Caco-2 (cell line): Measurements from ENCODE around the gene CRISPLD2. TPM values are rescaled to one million over a fixed set of nuclear protein-coding genes. Genes with fewer than 3 reads are reported as not detected.

ENCODE experiments used
- BruUV-seq: library from RNA; stranded (reverse); fragments of 400-500 nt; replicated peaks from 2 replicates; lab custom pipeline; 2021; lab: Mats Ljungman, UMichigan
- CTCF ChIA-PET: fragments of 300-600 bp; sonication (Branson Sonifier 250); formaldehyde crosslinking; loops from one replicate; lab custom pipeline; 2022; ENCODE audit warnings: antibody characterized with exemption; lab: Charles Lee
- POLR2A ChIA-PET: fragments of 300-600 bp; sonication (Branson Sonifier 250); formaldehyde crosslinking; loops from one replicate; lab custom pipeline; 2022; ENCODE audit warnings: antibody characterized with exemption; lab: Charles Lee
- DNase-seq, 2 experiments: peaks; one replicate each; pipeline versions ENCODE4 v3.0.0 to v3.0.0-alpha.2; 2020 to 2022
- H3K27me3 ChIP-seq: replicated peaks from 2 replicates; pipeline ENCODE4 v1.6.0; 2011; ENCODE audit warnings: low read length; ENCODE audit not compliant: control insufficient read depth, insufficient read depth
- H3K36me3 ChIP-seq: 2 replicates; pipeline ENCODE4 v1.5.1; 2011; ENCODE audit warnings: low read length; ENCODE audit not compliant: control insufficient read depth, insufficient read depth
- H3K4me1 ChIP-seq: fragments of 250-450 bp; sonication (Bioruptor Pico); 2 replicates; pipeline ENCODE4 v1.5.1; 2020; ENCODE audit warnings: mild to moderate bottlenecking
- H3K4me3 ChIP-seq: 2 replicates; pipeline ENCODE4 v1.5.1; 2011; ENCODE audit warnings: low read depth, mild to moderate bottlenecking, control low read depth, low read length
- H3K9me3 ChIP-seq: fragments of 250-450 bp; sonication (Bioruptor Pico); 2 replicates; pipeline ENCODE4 v1.5.1; 2020; ENCODE audit warnings: mild to moderate bottlenecking, moderate library complexity
- H3K27ac Mint-ChIP-seq: one replicate; pipeline ENCODE4 v1.8.0; 2022; ENCODE audit warnings: mixed read lengths; ENCODE audit not compliant: unreplicated experiment
- H3K27me3 Mint-ChIP-seq: one replicate; pipeline ENCODE4 v1.8.0; 2022; ENCODE audit warnings: mixed read lengths; ENCODE audit not compliant: insufficient read depth, unreplicated experiment
- H3K36me3 Mint-ChIP-seq: one replicate; pipeline ENCODE4 v1.8.0; 2022; ENCODE audit warnings: mild to moderate bottlenecking, mixed read lengths; ENCODE audit not compliant: insufficient read depth, unreplicated experiment
- H3K4me1 Mint-ChIP-seq: one replicate; pipeline ENCODE4 v1.8.0; 2022; ENCODE audit warnings: low read depth, mixed read lengths; ENCODE audit not compliant: unreplicated experiment
- H3K4me3 Mint-ChIP-seq: one replicate; pipeline ENCODE4 v1.8.0; 2022; ENCODE audit warnings: mild to moderate bottlenecking, moderate library complexity, mixed read lengths; ENCODE audit not compliant: unreplicated experiment
- H3K9me3 Mint-ChIP-seq: one replicate; pipeline ENCODE4 v1.8.0; 2022; ENCODE audit warnings: mixed read lengths; ENCODE audit not compliant: unreplicated experiment
- intact Hi-C: fragments of 100-400 bp; cut with micrococcal nuclease; formaldehyde crosslinking; loops from one replicate; pipeline ENCODE4 v1.10.0; 2022; ENCODE audit not compliant: unreplicated experiment
- total RNA-seq: library from RNA; stranded (reverse); gene quantifications from 2 replicates; pipeline ENCODE4 v1.2.3, GENCODE V29; 2022
- TF ChIP-seq, protein P1 (sequence below), 2 experiments: fragments of 200-600 bp in 1 of 2; IDR thresholded peaks; 1 replicate in 1 of 2; 2 replicates in 1 of 2; pipeline versions ENCODE4 v1.5.1 to v1.8.0; 2011 to 2022; ENCODE audit warnings: antibody characterized with exemption in 1 of 2, control low read depth in 1 of 2, inconsistent platforms in 1 of 2, low read depth in 1 of 2, low read length in 1 of 2, mild to moderate bottlenecking in 1 of 2, moderate library complexity in 1 of 2; ENCODE audit not compliant: insufficient read depth in 1 of 2, severe bottlenecking in 1 of 2, unreplicated experiment in 1 of 2

The CRISPLD2 gene
- total RNA-seq, 1 experiment from 2014 or later, result 4.0 TPM

DNA sequence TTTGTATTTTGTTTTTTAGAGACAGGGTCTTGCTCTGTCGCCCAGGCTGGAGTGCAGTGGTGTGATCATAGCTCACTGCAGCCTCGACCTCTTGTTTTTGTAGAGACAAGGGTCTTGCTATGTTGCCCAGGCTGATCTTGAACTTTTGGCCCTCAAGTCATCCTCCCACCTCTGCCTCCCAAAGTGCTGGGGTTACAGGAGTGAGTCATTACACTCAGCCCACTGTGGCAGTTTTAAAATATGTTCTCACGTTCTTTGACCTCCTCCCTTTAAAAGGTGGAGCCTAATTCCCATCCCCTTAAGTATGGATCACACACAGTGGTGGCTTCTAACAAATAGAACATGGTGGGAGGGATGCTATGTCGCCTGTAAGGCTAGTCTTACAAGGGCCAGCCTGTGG, 123.8 kb downstream of the CRISPLD2 start:
- POLR2A ChIA-PET, result no interaction called here
- Histone ChIP-seq H3K4me1 (peaks cover 9% of the 10 kb centered on the region), H3K27me3 (no peaks in the 10 kb centered on the region), H3K4me3 (no peak overlapping the region), H3K36me3 (no peaks in the 10 kb centered on the region), H3K9me3 (no peaks in the 10 kb centered on the region)
- intact Hi-C loops, result no loop called here
- Mint-ChIP-seq H3K4me1 (no peaks in the 10 kb centered on the region), H3K4me3 (no peak overlapping the region), H3K9me3 (no peaks in the 10 kb centered on the region), H3K27ac (no peak overlapping the region), H3K36me3 (no peaks in the 10 kb centered on the region), H3K27me3 (no peaks in the 10 kb centered on the region)
- TF ChIP-seq, protein P1, sequence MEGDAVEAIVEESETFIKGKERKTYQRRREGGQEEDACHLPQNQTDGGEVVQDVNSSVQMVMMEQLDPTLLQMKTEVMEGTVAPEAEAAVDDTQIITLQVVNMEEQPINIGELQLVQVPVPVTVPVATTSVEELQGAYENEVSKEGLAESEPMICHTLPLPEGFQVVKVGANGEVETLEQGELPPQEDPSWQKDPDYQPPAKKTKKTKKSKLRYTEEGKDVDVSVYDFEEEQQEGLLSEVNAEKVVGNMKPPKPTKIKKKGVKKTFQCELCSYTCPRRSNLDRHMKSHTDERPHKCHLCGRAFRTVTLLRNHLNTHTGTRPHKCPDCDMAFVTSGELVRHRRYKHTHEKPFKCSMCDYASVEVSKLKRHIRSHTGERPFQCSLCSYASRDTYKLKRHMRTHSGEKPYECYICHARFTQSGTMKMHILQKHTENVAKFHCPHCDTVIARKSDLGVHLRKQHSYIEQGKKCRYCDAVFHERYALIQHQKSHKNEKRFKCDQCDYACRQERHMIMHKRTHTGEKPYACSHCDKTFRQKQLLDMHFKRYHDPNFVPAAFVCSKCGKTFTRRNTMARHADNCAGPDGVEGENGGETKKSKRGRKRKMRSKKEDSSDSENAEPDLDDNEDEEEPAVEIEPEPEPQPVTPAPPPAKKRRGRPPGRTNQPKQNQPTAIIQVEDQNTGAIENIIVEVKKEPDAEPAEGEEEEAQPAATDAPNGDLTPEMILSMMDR (IDR thresholded peaks at IDR 0.05; ENCODE audit: insufficient read depth in 1 of 2, low read depth in 1 of 2, low read length in 1 of 2, severe bottlenecking in 1 of 2, unreplicated experiment in 1 of 2), result no peak
- CTCF ChIA-PET, result no interaction called here
- BruUV-seq, result no TSS peak
- DNase-seq, result no peak

DNA sequence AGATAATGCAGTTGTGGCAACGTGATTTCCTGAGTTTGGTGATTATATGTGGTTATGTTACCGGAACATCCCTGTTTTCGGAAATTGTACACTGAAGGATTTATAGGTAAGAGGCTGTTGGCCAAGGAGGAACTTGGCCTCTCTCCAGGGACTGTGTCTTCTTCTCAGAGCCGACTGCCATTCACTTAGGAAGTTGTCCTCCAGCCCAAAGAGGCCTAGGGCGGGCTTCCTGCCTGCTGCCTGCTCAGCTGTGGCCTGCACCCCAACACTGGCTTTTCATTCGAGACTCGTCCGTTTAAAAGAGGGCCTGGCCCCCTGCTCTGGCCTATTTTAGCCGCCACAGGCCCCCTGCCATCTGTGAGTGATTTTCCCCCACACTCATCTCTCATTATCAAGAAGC, 127.2 kb downstream of the CRISPLD2 start:
- intact Hi-C loops, result no loop called here
- no peak for DNase-seq
- Mint-ChIP-seq H3K4me1 (no peaks in the 10 kb centered on the region), H3K27ac (no peak overlapping the region), H3K9me3 (no peaks in the 10 kb centered on the region), H3K27me3 (no peaks in the 10 kb centered on the region), H3K4me3 (no peak overlapping the region), H3K36me3 (no peaks in the 10 kb centered on the region)
- H3K27me3 ChIP-seq, result no peaks in the 10 kb centered on the region
- H3K36me3 ChIP-seq, result no peaks in the 10 kb centered on the region
- ChIA-PET POLR2A (no interaction called here), CTCF (interaction anchor here (1.1 kb wide), 1 partner anchor 275 kb away, joined by 4 read pairs; no protein-coding TSS in a partner anchor)
- TF ChIP-seq, protein P1 (IDR thresholded peaks at IDR 0.05; ENCODE audit: insufficient read depth in 1 of 2, low read depth in 1 of 2, low read length in 1 of 2, severe bottlenecking in 1 of 2, unreplicated experiment in 1 of 2), result no peak
- H3K4me1 ChIP-seq, result peaks cover 21% of the 10 kb centered on the region
- BruUV-seq, result no TSS peak
- H3K4me3 ChIP-seq, result no peak overlapping the region
- no peaks in the 10 kb centered on the region for H3K9me3 ChIP-seq

DNA sequence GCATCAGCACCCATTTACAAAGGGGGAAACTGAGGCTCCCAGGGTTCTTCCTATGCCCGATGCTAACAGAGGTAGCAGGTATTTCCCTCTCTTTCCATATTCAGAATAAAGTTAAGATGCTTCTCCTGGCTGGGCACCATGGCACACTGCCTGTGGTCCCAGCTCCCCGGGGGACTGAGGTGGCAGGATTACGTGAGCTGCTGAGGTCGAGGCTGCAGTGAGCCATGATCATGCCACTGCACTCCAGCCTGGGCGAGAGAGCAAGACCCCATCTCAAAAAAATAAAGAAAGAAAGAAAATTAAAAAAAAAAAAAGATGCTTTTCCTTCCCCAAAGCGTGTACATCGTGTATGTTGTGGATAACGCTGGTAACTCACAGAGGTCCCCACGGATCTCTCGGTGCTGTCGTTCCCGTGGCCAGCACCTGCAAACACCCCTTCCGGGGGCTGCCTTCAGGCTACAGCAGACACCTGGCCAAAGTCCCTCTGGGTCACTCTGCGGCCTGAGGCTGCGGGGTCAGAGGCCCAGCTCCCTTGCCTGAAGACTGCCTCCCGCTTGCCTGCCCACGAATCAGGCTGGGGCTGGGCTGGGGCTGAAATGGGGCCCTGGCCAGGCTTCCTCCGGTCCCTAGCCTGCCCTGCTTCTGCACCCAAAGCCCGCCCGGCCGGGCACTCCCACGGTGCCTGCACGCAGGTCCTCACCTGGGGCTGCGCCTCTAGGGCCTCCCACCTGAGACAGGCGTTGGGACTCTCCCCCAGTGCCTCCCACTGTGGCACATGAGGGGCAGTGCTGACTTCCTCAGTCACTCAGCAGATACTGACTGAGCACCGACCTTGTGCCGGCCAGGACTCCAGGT, 128.4 kb downstream of the CRISPLD2 start:
- CTCF ChIA-PET, result interaction anchor here (0.6 to 0.7 kb wide), 2 partner anchors 41 to 113 kb away, joined by 3 to 5 read pairs; no protein-coding TSS in a partner anchor

More for the DNA sequence above, 128.4 kb downstream of the CRISPLD2 start:
- intact Hi-C loops, result loop anchor here (2.0 kb wide), 1 partner anchor 325 kb away; no protein-coding TSS in a partner anchor
- BruUV-seq, result no TSS peak
- Mint-ChIP-seq H3K27me3 (no peaks in the 10 kb centered on the region), H3K27ac (no peak overlapping the region), H3K4me1 (no peaks in the 10 kb centered on the region), H3K9me3 (no peaks in the 10 kb centered on the region), H3K36me3 (no peaks in the 10 kb centered on the region), H3K4me3 (no peak overlapping the region)
- Histone ChIP-seq H3K36me3 (no peaks in the 10 kb centered on the region), H3K27me3 (no peaks in the 10 kb centered on the region), H3K9me3 (no peaks in the 10 kb centered on the region), H3K4me3 (no peak overlapping the region), H3K4me1 (peaks cover 31% of the 10 kb centered on the region)
- DNase-seq, result peak; percentile 54 to 67
- POLR2A ChIA-PET, result no interaction called here
- TF ChIP-seq, protein P1 (IDR thresholded peaks at IDR 0.05; ENCODE audit: insufficient read depth in 1 of 2, low read depth in 1 of 2, low read length in 1 of 2, severe bottlenecking in 1 of 2, unreplicated experiment in 1 of 2), result no peak
